ENCODE measurements around the gene ERF.
A peak's percentile ranks its signal among the peaks of the same experiment; 100 is the strongest.

Gene ERF

DNA sequence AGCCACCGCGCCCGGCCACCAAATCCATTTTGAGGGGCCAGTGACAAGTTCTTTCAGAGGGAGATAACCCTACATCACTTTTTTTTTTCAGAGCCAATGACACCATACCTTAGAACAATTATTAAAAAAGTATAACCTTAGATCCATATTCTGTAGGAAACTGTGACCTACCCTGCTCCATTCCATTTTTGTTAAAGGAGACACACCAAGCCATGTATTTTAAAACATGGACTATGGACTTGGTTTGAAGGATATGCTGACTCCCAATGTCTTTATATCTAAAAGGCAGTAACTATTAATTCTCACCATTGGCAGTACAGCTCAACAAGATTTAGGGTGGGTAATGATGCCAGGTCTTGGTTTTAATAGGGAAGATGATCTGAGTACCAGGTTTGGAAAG is 13.6 kb downstream of the ERF start:
- H3K27ac ChIP-seq: peak overlapping the region; percentile 92; the same call in 1 of the 2 replicates
- TF ChIP-seq, protein P1, sequence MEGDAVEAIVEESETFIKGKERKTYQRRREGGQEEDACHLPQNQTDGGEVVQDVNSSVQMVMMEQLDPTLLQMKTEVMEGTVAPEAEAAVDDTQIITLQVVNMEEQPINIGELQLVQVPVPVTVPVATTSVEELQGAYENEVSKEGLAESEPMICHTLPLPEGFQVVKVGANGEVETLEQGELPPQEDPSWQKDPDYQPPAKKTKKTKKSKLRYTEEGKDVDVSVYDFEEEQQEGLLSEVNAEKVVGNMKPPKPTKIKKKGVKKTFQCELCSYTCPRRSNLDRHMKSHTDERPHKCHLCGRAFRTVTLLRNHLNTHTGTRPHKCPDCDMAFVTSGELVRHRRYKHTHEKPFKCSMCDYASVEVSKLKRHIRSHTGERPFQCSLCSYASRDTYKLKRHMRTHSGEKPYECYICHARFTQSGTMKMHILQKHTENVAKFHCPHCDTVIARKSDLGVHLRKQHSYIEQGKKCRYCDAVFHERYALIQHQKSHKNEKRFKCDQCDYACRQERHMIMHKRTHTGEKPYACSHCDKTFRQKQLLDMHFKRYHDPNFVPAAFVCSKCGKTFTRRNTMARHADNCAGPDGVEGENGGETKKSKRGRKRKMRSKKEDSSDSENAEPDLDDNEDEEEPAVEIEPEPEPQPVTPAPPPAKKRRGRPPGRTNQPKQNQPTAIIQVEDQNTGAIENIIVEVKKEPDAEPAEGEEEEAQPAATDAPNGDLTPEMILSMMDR (conservative IDR thresholded peaks at IDR 0.05): no peak
- TF ChIP-seq ZFX (IDR thresholded peaks at IDR 0.05): no peak

- H3K27ac ChIP-seq: no peak overlapping the region
These were observed 15.2 kb downstream of the ERF start for GRCh38 chr19:42239544-42240220.

GRCh38 chr19:42235181-42235580 is 19.7 kb downstream of the ERF start:
- H3K27ac ChIP-seq: no peak overlapping the region
- no peak for TF ChIP-seq ZFX (IDR thresholded peaks at IDR 0.05)
- TF ChIP-seq, protein P1 (conservative IDR thresholded peaks at IDR 0.05): no peak

More at GRCh38 chr19:42239544-42240220, 15.2 kb downstream of the ERF start:
- no peak for TF ChIP-seq ZFX (IDR thresholded peaks at IDR 0.05)
- TF ChIP-seq, protein P1 (conservative IDR thresholded peaks at IDR 0.05): no peak

GRCh38 chr19:42234364-42234763 is 20.6 kb downstream of the ERF start:
- TF ChIP-seq, protein P1 (conservative IDR thresholded peaks at IDR 0.05): no peak
- TF ChIP-seq ZFX (IDR thresholded peaks at IDR 0.05): no peak
- H3K27ac ChIP-seq: no peak overlapping the region

DNA sequence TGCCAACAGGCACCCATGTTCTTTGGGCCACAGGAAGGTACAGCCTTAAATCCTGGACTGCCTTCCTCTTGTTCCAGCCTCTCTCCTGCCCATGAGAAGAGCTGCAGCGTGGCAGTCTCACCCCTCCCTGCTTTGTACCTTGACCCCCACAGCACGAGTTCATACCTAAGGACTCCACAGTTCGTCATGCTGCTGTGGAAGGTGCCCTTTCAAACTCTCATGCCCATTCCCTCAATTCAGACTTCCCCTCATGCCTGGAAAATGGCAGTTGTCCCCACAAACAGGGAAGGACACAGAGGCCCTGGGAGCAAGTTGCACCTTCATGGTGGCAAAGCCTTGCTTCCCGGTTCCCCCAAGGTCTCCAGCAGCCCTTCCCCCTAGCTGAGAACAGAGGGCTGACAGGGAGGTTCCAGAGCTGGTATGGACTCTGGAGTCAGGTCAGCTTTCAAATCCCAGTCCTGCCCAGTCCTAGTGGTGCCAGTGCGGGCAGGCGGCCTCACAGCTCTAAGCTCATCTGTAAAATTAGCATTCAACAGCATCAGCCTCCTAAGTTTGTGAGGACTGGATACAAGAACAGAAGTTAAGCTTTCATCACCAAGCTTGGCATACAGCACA is 21.1 kb downstream of the ERF start:
- TF ChIP-seq, protein P1 (conservative IDR thresholded peaks at IDR 0.05): no peak
- no peak overlapping the region for H3K27ac ChIP-seq

DNA sequence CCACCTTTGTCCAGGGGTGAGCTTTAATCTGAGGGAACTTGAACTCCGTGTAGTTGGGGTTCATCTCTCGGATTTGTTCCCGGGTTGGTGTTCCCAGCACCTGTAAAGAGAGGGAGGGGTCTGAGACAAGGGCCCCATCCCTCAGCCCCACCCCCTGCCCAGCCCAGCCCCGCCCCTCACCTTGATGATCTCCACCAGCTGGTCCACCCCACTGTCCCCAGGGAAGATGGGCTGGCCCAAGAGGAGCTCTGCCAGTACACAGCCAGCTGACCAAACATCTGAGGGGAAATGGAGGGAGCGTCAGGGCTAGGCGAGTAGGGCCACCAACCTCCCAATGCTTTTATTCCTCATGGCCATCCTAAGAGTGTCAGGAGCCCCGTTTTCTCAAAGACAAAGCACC is 21.8 kb downstream of the ERF start:
- TF ChIP-seq, protein P1 (conservative IDR thresholded peaks at IDR 0.05): no peak
- TF ChIP-seq ZFX (IDR thresholded peaks at IDR 0.05): no peak
- no peak overlapping the region for H3K27ac ChIP-seq

DNA sequence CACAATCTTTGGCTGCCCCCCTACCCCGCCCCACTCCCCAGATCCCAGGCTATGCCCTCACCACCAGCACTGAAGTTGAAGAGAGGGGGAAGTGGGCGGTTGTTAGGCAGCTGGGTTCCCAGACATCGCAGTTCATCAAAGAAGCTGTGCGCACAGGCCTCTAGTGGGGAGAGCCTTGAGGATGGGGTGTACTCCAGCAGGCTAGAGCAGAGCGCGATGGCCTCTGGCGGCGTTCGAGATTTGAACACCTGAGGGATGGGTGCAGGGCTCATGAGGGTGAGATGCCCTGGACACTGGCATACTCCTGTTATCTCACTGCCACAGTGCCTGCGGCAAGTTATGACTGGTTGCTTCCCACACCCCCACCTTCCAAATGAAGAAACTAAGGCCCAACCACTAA is 22.5 kb downstream of the ERF start:
- no peak overlapping the region for H3K27ac ChIP-seq
- TF ChIP-seq ZFX (IDR thresholded peaks at IDR 0.05): no peak
- TF ChIP-seq, protein P1 (conservative IDR thresholded peaks at IDR 0.05): no peak
